ENCODE results near the gene SLC25A51. TPM values are rescaled to one million over a fixed set of nuclear protein-coding genes. Genes with fewer than 3 reads are reported as not detected.

The SLC25A51 gene
- total RNA-seq, 2 donors from 2014 or later = 20.2 to 21.6 TPM

DNA sequence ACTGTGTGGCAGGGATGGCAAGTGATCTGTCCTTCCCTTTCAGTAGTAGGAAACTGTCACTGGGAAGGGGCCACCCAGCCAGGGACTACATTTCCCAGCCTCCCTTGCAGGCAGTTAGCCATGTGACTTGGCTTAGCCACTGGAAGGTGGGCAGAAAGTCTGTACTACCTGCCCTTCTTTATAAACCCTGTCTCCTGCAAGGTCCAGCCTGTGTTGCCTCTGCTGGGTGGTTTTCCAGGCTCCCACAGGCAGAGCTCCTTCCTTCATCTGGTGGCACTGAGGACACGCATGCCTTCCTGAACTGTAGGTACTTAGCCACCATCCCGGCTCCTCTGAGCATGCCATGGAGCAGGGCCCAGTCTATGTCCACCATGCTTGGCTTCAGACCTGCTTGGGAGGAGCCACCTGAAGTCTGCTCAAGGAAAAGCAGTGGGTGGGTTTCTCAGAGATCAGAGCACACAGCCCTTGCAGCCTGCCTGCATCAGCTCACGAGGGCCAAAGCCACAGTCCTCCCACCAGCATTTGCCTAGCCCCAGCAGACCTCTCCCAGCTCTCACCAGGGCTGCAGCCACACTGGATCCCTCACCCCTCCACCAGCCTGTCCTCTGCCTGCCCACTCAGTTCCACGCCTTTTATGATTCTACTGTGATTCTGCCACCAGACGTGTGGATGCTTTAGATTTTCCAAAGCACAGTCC is 16.7 kb upstream of the SLC25A51 start:
- TF ChIP-seq POLR2A (IDR thresholded peaks at IDR 0.05) (no peak), POLR2AphosphoS5 (IDR thresholded peaks at IDR 0.05) (no peak)
- TF ChIP-seq, protein P1, sequence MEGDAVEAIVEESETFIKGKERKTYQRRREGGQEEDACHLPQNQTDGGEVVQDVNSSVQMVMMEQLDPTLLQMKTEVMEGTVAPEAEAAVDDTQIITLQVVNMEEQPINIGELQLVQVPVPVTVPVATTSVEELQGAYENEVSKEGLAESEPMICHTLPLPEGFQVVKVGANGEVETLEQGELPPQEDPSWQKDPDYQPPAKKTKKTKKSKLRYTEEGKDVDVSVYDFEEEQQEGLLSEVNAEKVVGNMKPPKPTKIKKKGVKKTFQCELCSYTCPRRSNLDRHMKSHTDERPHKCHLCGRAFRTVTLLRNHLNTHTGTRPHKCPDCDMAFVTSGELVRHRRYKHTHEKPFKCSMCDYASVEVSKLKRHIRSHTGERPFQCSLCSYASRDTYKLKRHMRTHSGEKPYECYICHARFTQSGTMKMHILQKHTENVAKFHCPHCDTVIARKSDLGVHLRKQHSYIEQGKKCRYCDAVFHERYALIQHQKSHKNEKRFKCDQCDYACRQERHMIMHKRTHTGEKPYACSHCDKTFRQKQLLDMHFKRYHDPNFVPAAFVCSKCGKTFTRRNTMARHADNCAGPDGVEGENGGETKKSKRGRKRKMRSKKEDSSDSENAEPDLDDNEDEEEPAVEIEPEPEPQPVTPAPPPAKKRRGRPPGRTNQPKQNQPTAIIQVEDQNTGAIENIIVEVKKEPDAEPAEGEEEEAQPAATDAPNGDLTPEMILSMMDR (IDR thresholded peaks at IDR 0.05) = no peak
- Histone ChIP-seq H3K27me3 (replicated peaks; ENCODE audit: insufficient read depth) (no peaks in the 10 kb centered on the region), H3K9me3 (no peaks in the 10 kb centered on the region), H3K27ac (no peak overlapping the region), H3K4me3 (no peak overlapping the region), H3K36me3 (no peaks in the 10 kb centered on the region), H3K4me1 (replicated peaks) (peaks cover 3% of the 10 kb centered on the region)
- DNase-seq (ENCODE audit: low spot score) = no peak
- WGBS = 79% methylated on average over 5 of the region's 5 CpGs
- intact Hi-C loops (cut with DNase I) = loop anchor here (5.0 kb wide), 1 partner anchor 77 kb away; no protein-coding TSS in a partner anchor

DNA sequence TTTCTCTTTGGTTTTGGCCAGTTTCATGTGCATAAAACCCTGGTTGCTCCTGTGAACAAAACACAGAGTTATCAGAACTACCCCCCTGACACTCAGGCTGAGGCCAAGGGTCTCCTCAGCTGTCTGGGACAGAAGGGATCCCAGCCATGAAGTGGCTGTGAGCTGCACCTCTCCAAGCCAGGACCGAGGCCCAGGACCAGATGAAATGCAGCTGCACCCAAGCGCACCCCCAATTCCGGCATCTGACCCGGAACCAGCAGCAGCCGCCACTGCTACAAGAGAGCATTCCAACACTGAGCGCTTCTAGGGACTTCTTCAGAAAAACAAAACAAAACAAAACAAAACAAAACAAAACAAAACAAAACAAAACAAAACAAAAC is 16.0 kb upstream of the SLC25A51 start:
- Histone ChIP-seq H3K4me3 (no peak overlapping the region), H3K4me1 (replicated peaks) (peaks cover 5% of the 10 kb centered on the region), H3K36me3 (no peaks in the 10 kb centered on the region), H3K9me3 (no peaks in the 10 kb centered on the region), H3K27me3 (replicated peaks; ENCODE audit: insufficient read depth) (no peaks in the 10 kb centered on the region), H3K27ac (no peak overlapping the region)
- intact Hi-C loops (cut with DNase I) = loop anchor here (5.0 to 10.0 kb wide), 3 partner anchors 77 to 345 kb away; partner anchors contain the start of gene SHB
- TF ChIP-seq POLR2A (IDR thresholded peaks at IDR 0.05) (no peak), POLR2AphosphoS5 (IDR thresholded peaks at IDR 0.05) (no peak)
- TF ChIP-seq, protein P1 (IDR thresholded peaks at IDR 0.05) = no peak
- DNase-seq (ENCODE audit: low spot score) = no peak
- WGBS = 90% methylated on average over 6 of the region's 6 CpGs

DNA sequence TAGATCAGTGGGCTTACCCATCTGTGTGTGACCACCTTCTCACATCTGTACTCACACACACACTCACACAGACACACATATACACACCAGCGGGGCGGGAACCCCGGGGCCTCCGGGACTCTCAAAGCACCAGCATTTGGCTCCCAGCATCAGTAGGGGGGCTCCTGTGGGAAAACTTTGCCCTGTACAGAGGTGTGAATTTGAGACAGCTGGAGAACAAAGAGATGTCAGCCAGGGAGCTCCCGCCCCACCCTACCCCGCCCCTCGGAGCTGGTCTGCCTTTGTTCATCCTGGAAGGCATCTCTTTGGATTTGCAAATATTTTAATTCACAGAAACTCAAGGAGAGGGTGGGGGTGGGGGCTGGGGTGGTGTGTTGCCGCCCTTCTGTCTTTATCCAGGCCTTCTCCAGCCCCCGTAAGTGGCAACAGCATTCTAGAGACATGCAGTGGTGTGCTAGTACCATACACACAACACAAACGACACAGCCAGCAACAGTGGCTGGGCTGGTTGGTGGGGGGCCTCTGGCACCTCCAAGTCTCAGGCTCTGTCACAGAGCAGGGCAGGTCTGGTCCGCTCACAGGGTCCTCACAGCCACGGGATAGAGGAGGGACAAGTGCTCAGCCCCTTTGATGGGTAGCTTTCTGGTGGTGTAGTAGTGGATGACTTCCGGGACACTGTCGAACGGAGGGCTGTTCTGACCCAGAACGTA is 15.5 kb upstream of the SLC25A51 start:
- Histone ChIP-seq H3K27me3 (replicated peaks; ENCODE audit: insufficient read depth) (no peaks in the 10 kb centered on the region), H3K9me3 (no peaks in the 10 kb centered on the region), H3K4me3 (no peak overlapping the region), H3K36me3 (no peaks in the 10 kb centered on the region), H3K27ac (no peak overlapping the region), H3K4me1 (replicated peaks) (peaks cover 5% of the 10 kb centered on the region)
- 85% methylated on average over 15 of the region's 16 CpGs for WGBS
- TF ChIP-seq POLR2AphosphoS5 (IDR thresholded peaks at IDR 0.05) = no peak
- no peak for TF ChIP-seq POLR2A (IDR thresholded peaks at IDR 0.05)
- TF ChIP-seq, protein P1 (IDR thresholded peaks at IDR 0.05) = no peak
- intact Hi-C loops (cut with DNase I) = loop anchor here (5.0 to 10.0 kb wide), 2 partner anchors 148 to 345 kb away; partner anchors contain the start of gene SHB
- DNase-seq (ENCODE audit: low spot score) = no peak

DNA sequence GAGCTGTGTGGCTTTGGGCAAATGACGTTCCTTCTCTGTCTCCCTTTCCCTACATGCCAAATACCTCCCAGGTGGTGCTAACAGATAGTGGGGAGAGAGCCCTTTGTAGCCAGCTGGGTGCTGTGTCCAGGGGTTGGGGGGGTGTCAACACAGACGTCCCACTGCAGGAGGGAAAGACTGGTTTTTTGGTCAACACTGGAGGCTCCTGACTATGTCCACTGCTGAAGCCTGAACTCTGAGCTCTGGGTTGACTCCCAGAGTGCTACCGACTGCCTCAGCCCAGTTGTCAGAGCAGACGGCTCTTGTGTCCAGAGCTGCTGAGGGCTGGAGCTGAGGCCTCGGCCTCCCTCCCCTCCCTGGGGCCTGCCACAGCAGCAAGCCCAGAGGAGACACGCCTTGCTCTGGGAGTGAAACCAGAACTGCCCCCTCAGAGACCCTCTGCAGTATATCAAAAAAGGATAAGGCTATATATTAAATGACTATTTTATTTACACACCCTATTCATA is 14.8 kb upstream of the SLC25A51 start:
- TF ChIP-seq, protein P1 (IDR thresholded peaks at IDR 0.05) = no peak
- H3K4me1 ChIP-seq (replicated peaks) = peaks cover 5% of the 10 kb centered on the region

More for the DNA sequence above, 14.8 kb upstream of the SLC25A51 start:
- H3K36me3 ChIP-seq = no peaks in the 10 kb centered on the region
- H3K27me3 ChIP-seq (replicated peaks; ENCODE audit: insufficient read depth) = no peaks in the 10 kb centered on the region
- intact Hi-C loops (cut with DNase I) = loop anchor here (5.0 to 10.0 kb wide), 2 partner anchors 149 to 346 kb away; partner anchors contain the start of gene SHB
- H3K27ac ChIP-seq = no peak overlapping the region
- H3K4me3 ChIP-seq = no peak overlapping the region
- 75% methylated on average over 6 of the region's 6 CpGs for WGBS
- no peaks in the 10 kb centered on the region for H3K9me3 ChIP-seq
- DNase-seq (ENCODE audit: low spot score) = no peak

All from prostate gland (tissue), 2 donors.